Measurements from ENCODE around the gene HCN2. TPM values are rescaled to one million over a fixed set of nuclear protein-coding genes. Genes with fewer than 3 reads are reported as not detected.

HCN2 gene
- total RNA-seq, 1 experiment from 2014 or later, result 1.5 TPM

DNA sequence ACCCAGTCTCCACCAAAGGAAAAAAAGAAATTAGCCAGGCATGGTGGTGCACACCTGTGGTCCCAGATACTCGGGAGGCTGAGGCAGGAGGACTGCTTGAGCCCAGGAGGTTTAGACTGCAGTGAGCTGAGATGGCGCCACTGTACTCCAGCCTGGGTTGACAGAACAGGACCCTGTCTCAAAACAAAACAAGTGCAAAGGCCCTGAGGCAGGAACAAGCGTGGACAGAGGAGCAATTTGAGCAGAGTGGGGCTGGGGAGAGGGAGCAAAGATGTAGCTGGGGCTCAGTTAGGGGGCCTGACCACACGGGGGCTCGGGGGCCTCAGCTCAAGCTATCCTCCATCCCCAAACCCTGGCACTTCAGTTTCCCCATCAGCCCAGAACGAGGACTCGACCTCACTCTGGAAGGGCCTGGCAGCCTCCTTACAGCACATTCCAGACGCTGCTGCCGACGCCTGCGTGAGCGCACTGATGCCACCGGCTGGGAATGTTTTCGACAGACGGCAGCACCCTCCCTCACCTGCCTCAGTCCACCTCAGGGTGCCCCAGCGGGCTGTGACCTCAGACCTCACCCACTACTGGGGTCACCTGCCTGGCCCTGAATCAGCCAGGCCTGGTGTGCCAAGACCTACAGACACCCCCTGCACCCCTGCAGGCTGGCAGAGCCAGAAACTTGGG, 45.4 kb downstream of the HCN2 start:
- Histone ChIP-seq H3K4me3 (no peak overlapping the region), H3K9me3 (ENCODE audit: insufficient read depth, low read depth) (no peaks in the 10 kb centered on the region), H3K27ac (no peak overlapping the region), H3K9me2 (ENCODE audit: insufficient read depth) (no peaks in the 10 kb centered on the region), H3K4me2 (peak overlapping the region; percentile 97; the same call in 1 of the 2 replicates), H4K20me1 (ENCODE audit: insufficient read depth) (peaks cover 7% of the 10 kb centered on the region), H3K4me1 (replicated peaks; ENCODE audit: insufficient read depth) (peaks cover 18% of the 10 kb centered on the region), H3K79me2 (ENCODE audit: low read depth) (peaks cover 34% of the 10 kb centered on the region), H3K27me3 (ENCODE audit: insufficient read depth, low read depth) (no peaks in the 10 kb centered on the region), H2AFZ (no peak overlapping the region), H3F3A (ENCODE audit: insufficient read depth, low read depth) (peaks cover 8% of the 10 kb centered on the region; the same call in 1 of the 2 replicates), H3K36me3 (ENCODE audit: low read depth) (no peaks in the 10 kb centered on the region)
- ChIA-PET CTCF (no interaction called here), POLR2A (ENCODE audit: unreplicated experiment) (no interaction called here)
- peak in 1 of 2 experiments; percentile 27 for DNase-seq
- TF ChIP-seq CTCF (conservative IDR thresholded peaks at IDR 0.05) (no peak), EZH2 (IDR thresholded peaks at IDR 0.05; ENCODE audit: low read depth) (no peak)
- intact Hi-C loops (cut with micrococcal nuclease; ENCODE audit: unreplicated experiment), result no loop called here
- no TSS peak for BruUV-seq (replicated peaks)

DNA sequence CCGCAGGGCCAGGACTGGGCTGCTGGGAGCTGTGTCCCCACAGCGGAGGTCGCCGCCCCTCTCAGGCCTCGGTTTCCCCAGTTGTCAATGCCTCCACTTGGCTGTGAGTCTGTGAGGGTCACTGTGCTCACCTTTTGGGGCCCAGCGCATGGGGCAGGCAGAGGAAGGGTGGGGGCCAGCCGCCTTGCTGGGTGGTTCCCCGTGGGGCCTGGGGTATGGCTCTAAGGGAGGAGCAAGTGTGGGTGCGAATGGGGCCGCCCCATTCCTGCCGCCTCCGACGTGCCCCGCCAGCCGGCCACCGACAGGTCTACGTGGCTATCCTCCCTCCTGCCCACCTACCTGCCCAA, 49.2 kb downstream of the HCN2 start:
- no peaks in the 10 kb centered on the region for H3K9me3 ChIP-seq (ENCODE audit: insufficient read depth, low read depth)
- no peaks in the 10 kb centered on the region for H3K27me3 ChIP-seq (ENCODE audit: insufficient read depth, low read depth)
- H3K36me3 ChIP-seq (ENCODE audit: low read depth), result no peaks in the 10 kb centered on the region
- intact Hi-C loops (cut with micrococcal nuclease; ENCODE audit: unreplicated experiment), result no loop called here
- peak overlapping the region; percentile 88 for H3K4me2 ChIP-seq
- H3K4me3 ChIP-seq, result peak overlapping the region; percentile 61; the same call in 1 of the 2 replicates
- TF ChIP-seq EZH2 (IDR thresholded peaks at IDR 0.05; ENCODE audit: low read depth), result no peak
- TF ChIP-seq CTCF (conservative IDR thresholded peaks at IDR 0.05), result no peak
- no peaks in the 10 kb centered on the region for H3K9me2 ChIP-seq (ENCODE audit: insufficient read depth)
- no peaks in the 10 kb centered on the region for H4K20me1 ChIP-seq (ENCODE audit: insufficient read depth)
- no peak overlapping the region for H3K27ac ChIP-seq
- ChIA-PET POLR2A (ENCODE audit: unreplicated experiment) (no interaction called here), CTCF (no interaction called here)
- no peak overlapping the region for H2AFZ ChIP-seq
- 0 out of 2 replicates have a peak, but pooled peaks cover 6% of the 10 kb centered on the region for H3K79me2 ChIP-seq (ENCODE audit: low read depth)
- peaks cover 18% of the 10 kb centered on the region for H3K4me1 ChIP-seq (replicated peaks; ENCODE audit: insufficient read depth)
- H3F3A ChIP-seq (ENCODE audit: insufficient read depth, low read depth), result no peaks in the 10 kb centered on the region; the same call in 1 of the 2 replicates
- no peak for DNase-seq
- BruUV-seq (replicated peaks), result no TSS peak

DNA sequence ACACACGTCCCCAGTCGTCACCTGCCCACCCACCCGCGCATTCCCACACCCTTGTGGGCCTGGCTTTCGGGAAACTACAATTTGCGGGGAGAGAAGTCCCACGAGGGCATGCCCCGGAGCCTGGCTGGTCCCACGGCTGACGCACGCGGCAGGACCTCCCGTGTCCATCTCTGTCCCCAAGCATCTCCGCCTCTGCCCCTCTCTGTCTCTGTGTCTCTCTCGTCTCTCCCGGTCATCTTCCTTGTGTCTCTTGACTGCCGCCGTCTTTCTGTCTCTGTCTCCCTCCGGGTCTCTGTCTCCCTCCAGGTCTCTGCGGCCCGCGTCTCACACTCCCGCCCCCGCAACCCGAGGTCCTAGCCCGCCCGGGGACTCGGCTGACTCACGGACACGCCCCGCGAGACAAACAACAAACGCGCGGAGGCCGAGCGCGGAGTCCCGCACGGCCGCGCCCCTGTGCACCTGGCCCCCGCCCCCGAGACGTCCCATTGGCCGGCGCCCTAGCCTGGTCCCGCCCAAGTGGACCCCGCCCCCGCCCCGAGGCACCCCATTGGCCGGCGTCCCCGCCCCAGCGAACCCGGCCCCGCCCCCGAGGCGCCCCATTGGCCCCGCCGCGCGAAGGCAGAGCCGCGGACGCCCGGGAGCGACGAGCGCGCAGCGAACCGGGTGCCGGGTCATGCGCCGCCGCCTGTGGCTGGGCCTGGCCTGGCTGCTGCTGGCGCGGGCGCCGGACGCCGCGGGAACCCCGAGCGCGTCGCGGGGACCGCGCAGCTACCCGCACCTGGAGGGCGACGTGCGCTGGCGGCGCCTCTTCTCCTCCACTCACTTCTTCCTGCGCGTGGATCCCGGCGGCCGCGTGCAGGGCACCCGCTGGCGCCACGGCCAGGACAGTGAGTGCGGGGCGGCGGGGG, 49.8 kb downstream of the HCN2 start, which contains the start of gene FGF22:
FGF22 (plus strand) TSS at position 627 of the 908 bp plus-strand sequence; CDS start at position 674, 47 bp downstream.
- intact Hi-C loops (cut with micrococcal nuclease; ENCODE audit: unreplicated experiment), result no loop called here
- CTCF ChIA-PET, result no interaction called here
- Histone ChIP-seq H4K20me1 (ENCODE audit: insufficient read depth) (no peaks in the 10 kb centered on the region), H2AFZ (peak within 1 kb of the TSS; percentile 82), H3K27ac (no peak within 1 kb of the TSS), H3K27me3 (ENCODE audit: insufficient read depth, low read depth) (no peaks in the 10 kb centered on the region), H3K4me2 (peak within 1 kb of the TSS; percentile 88), H3F3A (ENCODE audit: insufficient read depth, low read depth) (no peaks in the 10 kb centered on the region; the same call in 1 of the 2 replicates), H3K4me1 (replicated peaks; ENCODE audit: insufficient read depth) (peaks cover 12% of the 10 kb centered on the region), H3K4me3 (peak within 1 kb of the TSS; percentile 61), H3K9me2 (ENCODE audit: insufficient read depth) (no peaks in the 10 kb centered on the region), H3K79me2 (ENCODE audit: low read depth) (no peaks in the 10 kb centered on the region), H3K36me3 (ENCODE audit: low read depth) (no peaks in the 10 kb centered on the region), H3K9me3 (ENCODE audit: insufficient read depth, low read depth) (no peaks in the 10 kb centered on the region)
- TF ChIP-seq EZH2 (IDR thresholded peaks at IDR 0.05; ENCODE audit: low read depth), result no peak
- no peak for TF ChIP-seq CTCF (conservative IDR thresholded peaks at IDR 0.05)
- BruUV-seq (replicated peaks), result no TSS peak
- POLR2A ChIA-PET (ENCODE audit: unreplicated experiment), result no interaction called here
- DNase-seq, result peak; percentile 72 to 92

Data from PC-9 (cell line).